ENCODE measurements around the gene CEBPG. TPM values are rescaled to one million over a fixed set of nuclear protein-coding genes. Genes with fewer than 3 reads are reported as not detected.
A peak's percentile ranks its signal among the peaks of the same experiment; 100 is the strongest.

CEBPG gene
- total and polyA plus RNA-seq, 11 donors = 11.8 to 30.7 (median 14.7) TPM

- intact Hi-C loops (cut with DNase I) = loop anchor here in 3 of 10 donors (5.0 to 10.0 kb wide), 2 partner anchors 70 to 73 kb away; partner anchors contain the start of gene CEBPA (in 3 of the 3)
- DNase-seq (no peak), ATAC-seq (no peak)
- H3K4me1 ChIP-seq = peaks cover 4 to 62% (median 28%) of the 10 kb centered on the region in 12 donors
- peak overlapping the region in 10 of 12 donors; percentile 67 to 99 (median 87) for H3K4me3 ChIP-seq
- no peak for TF ChIP-seq CTCF (IDR thresholded peaks at IDR 0.05)
- TF ChIP-seq POLR2A (IDR thresholded peaks at IDR 0.05) = no peak
- 78 to 83% (median 80%) methylated on average over 9 of the region's 9 CpGs for WGBS, 4 donors
- H3K27ac ChIP-seq = peak overlapping the region in 10 of 12 donors; percentile 10 to 99 (median 95)
- no peaks in the 10 kb centered on the region for H3K27me3 ChIP-seq
- no peaks in the 10 kb centered on the region for H3K9me3 ChIP-seq
- H3K36me3 ChIP-seq = peaks cover 0 to 19% (median 12%) of the 10 kb centered on the region in 9 donors
Observed at GRCh38 chr19:33375156-33375836, 1.8 kb downstream of the CEBPG start.

GRCh38 chr19:33375837-33376159 lies 2.3 kb downstream of the CEBPG start:
- Histone ChIP-seq H3K36me3 (peaks cover 0 to 20% (median 16%) of the 10 kb centered on the region in 9 donors), H3K4me3 (peak overlapping the region in 3 of 12 donors; percentile 77 to 96 (median 91)), H3K27ac (peak overlapping the region in 11 of 12 donors; percentile 10 to 99 (median 35)), H3K4me1 (peaks cover 4 to 67% (median 28%) of the 10 kb centered on the region in 12 donors), H3K9me3 (no peaks in the 10 kb centered on the region), H3K27me3 (no peaks in the 10 kb centered on the region)
- ATAC-seq (no peak), DNase-seq (no peak)
- intact Hi-C loops (cut with DNase I) = loop anchor here in 5 of 10 donors (2.0 to 10.0 kb wide), 3 partner anchors 15 to 73 kb away; partner anchors contain the start of gene CEBPA (in 3 of the 5)
- WGBS, 4 donors = 70 to 85% (median 78%) methylated on average over 1 of the region's 1 CpG
- no peak for TF ChIP-seq CTCF (IDR thresholded peaks at IDR 0.05)
- no peak for TF ChIP-seq POLR2A (IDR thresholded peaks at IDR 0.05)

DNA sequence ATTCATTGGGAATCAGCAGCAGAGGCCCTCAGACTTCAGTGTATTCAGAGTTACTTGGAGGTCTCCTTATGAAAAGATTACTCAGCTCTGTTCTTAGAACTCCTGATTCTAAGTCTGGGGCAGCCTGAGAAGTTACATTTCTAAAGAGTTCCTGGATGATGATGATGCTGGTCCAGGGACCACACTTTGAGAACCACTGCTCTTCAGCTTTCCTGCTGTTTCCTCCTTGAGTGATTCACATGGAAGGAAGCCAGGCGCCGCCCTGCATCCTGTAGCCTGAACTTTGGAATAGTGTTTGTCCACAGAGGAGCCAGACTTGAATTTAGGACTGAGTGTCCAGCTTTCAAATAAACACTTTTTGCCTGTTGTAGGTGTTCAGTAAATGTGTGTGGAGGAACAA lies 2.9 kb downstream of the CEBPG start:
- peak; percentile 71 to 90 (median 82) for DNase-seq
- Histone ChIP-seq H3K9me3 (no peaks in the 10 kb centered on the region), H3K27ac (peak overlapping the region; percentile 13 to 99 (median 46)), H3K36me3 (peaks cover 0 to 26% (median 21%) of the 10 kb centered on the region in 9 donors), H3K27me3 (no peaks in the 10 kb centered on the region), H3K4me1 (peaks cover 4 to 68% (median 28%) of the 10 kb centered on the region in 12 donors), H3K4me3 (no peak overlapping the region)
- no peak for TF ChIP-seq CTCF (IDR thresholded peaks at IDR 0.05)
- TF ChIP-seq POLR2A (IDR thresholded peaks at IDR 0.05) = no peak
- intact Hi-C loops (cut with DNase I) = loop anchor here in 5 of 10 donors (2.0 to 10.0 kb wide), 3 partner anchors 14 to 74 kb away; partner anchors contain the start of gene CEBPA (in 3 of the 5)
- ATAC-seq = peak in 2 of 4 donors; percentile 30 to 48
- 47 to 74% (median 63%) methylated on average over 2 of the region's 2 CpGs for WGBS, 4 donors

GRCh38 chr19:33376941-33377557 lies 3.5 kb downstream of the CEBPG start:
- H3K4me3 ChIP-seq = no peak overlapping the region
- H3K4me1 ChIP-seq = peaks cover 4 to 65% (median 30%) of the 10 kb centered on the region in 12 donors
- no peak for DNase-seq
- 68 to 76% (median 70%) methylated on average over 7 of the region's 7 CpGs for WGBS, 4 donors
- no peaks in the 10 kb centered on the region for H3K27me3 ChIP-seq
- peaks cover 0 to 29% (median 24%) of the 10 kb centered on the region in 9 donors for H3K36me3 ChIP-seq
- ATAC-seq = no peak
- no peaks in the 10 kb centered on the region for H3K9me3 ChIP-seq
- TF ChIP-seq POLR2A (IDR thresholded peaks at IDR 0.05) = no peak
- TF ChIP-seq CTCF (IDR thresholded peaks at IDR 0.05) = no peak
- intact Hi-C loops (cut with DNase I) = loop anchor here in 5 of 10 donors (2.0 to 10.0 kb wide), 3 partner anchors 14 to 75 kb away; partner anchors contain the start of gene CEBPA (in 3 of the 5)
- H3K27ac ChIP-seq = peak overlapping the region in 11 of 12 donors; percentile 13 to 99 (median 48)

All from heart left ventricle (tissue), 16 donors.